ENCODE data around the gene SLC22A23. TPM values are rescaled to one million over a fixed set of nuclear protein-coding genes. Genes with fewer than 3 reads are reported as not detected.

SLC22A23 gene
- total RNA-seq, 4 donors from 2014 or later = 26.6 to 42.6 (median 37.6) TPM

DNA sequence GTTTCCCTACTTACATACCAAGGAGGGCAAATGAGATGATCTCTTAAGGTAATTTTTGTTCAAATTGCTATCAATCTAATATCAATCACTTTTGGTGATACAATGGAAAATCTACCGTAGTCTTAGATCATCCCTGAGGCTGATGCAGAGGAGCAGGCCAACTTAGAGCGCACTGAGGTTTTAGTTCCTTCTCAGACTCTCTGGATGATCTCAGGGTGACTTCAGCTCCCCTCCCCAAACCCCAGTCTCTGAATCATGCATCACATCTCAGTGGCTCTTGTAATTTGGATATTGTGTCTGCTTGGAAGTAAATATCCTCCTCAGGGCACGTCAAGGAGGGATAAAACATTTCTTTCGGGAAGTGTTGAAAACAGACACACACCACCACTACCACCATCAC is 235.3 kb downstream of the SLC22A23 start:
- H3K27ac ChIP-seq = no peak overlapping the region
- H3K36me3 ChIP-seq = no peaks in the 10 kb centered on the region
- H3K4me3 ChIP-seq = no peak overlapping the region
- TF ChIP-seq, protein P1, sequence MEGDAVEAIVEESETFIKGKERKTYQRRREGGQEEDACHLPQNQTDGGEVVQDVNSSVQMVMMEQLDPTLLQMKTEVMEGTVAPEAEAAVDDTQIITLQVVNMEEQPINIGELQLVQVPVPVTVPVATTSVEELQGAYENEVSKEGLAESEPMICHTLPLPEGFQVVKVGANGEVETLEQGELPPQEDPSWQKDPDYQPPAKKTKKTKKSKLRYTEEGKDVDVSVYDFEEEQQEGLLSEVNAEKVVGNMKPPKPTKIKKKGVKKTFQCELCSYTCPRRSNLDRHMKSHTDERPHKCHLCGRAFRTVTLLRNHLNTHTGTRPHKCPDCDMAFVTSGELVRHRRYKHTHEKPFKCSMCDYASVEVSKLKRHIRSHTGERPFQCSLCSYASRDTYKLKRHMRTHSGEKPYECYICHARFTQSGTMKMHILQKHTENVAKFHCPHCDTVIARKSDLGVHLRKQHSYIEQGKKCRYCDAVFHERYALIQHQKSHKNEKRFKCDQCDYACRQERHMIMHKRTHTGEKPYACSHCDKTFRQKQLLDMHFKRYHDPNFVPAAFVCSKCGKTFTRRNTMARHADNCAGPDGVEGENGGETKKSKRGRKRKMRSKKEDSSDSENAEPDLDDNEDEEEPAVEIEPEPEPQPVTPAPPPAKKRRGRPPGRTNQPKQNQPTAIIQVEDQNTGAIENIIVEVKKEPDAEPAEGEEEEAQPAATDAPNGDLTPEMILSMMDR (IDR thresholded peaks at IDR 0.05) = no peak
- no peak for TF ChIP-seq POLR2A (IDR thresholded peaks at IDR 0.05)
- intact Hi-C loops (cut with DNase I) = no loop called here
- no peak for DNase-seq
- H3K9me3 ChIP-seq = no peaks in the 10 kb centered on the region
- H3K27me3 ChIP-seq = peaks cover 0 to 24% (median 2%) of the 10 kb centered on the region in 4 donors
- peaks cover 1 to 3% (median 2%) of the 10 kb centered on the region in 3 donors for H3K4me1 ChIP-seq
- 90 to 96% methylated on average over 4 of the region's 4 CpGs for WGBS, 2 donors

DNA sequence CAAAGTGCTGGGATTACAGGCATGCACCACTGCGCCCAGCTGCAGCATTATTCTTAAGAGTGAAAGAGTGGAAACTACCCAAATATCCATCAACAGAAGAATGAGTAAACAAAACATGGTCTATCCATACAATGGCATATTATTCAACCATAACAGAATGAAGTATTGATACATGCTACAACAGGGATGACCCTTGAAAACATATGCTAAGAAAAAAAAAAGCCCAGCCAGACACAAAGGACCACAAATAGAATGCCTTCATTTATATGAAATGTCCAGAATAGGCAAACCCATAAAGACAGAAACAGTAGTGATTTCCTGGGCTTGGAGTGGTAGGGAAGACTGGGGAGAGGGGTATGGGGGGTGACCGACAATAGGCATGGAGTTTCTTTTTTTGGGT is 236.5 kb downstream of the SLC22A23 start:
- Histone ChIP-seq H3K36me3 (no peaks in the 10 kb centered on the region), H3K27ac (no peak overlapping the region), H3K27me3 (peaks cover 0 to 14% (median 0%) of the 10 kb centered on the region in 4 donors), H3K4me3 (no peak overlapping the region), H3K4me1 (no peaks in the 10 kb centered on the region), H3K9me3 (no peaks in the 10 kb centered on the region)
- no peak for DNase-seq
- 73 to 89% methylated on average over 2 of the region's 2 CpGs for WGBS, 2 donors
- TF ChIP-seq POLR2A (IDR thresholded peaks at IDR 0.05) = no peak
- TF ChIP-seq, protein P1 (IDR thresholded peaks at IDR 0.05) = no peak
- intact Hi-C loops (cut with DNase I) = no loop called here

Other genes with a start within 250 kb of the SLC22A23 start
- gene TUBB2B, start 229.4 kb downstream of the SLC22A23 start, total RNA-seq = 1 to 10 TPM; 1.6 to 5.0 (median 3.2) TPM
- gene PSMG4, start 198.1 kb downstream of the SLC22A23 start, total RNA-seq = 10 to 100 TPM in 3 of 4 donors, 1 to 10 TPM in 1; 9.4 to 36.0 (median 14.9) TPM